ENCODE data around the gene ANXA2.
"Not testable (repeated sequence)": the region's sequence is repeated elsewhere in the genome, so short reads cannot be mapped to it uniquely, and the experiment has no call there.

ANXA2 gene

GRCh38 chr15:60343221-60343970 lies 54.4 kb downstream of the ANXA2 start:
- no peak for DNase-seq (ENCODE audit: low read depth)

- no peak for DNase-seq (ENCODE audit: low read depth)
Observed at GRCh38 chr15:60340207-60340921, 57.4 kb downstream of the ANXA2 start.

GRCh38 chr15:60339236-60339635 lies 58.5 kb downstream of the ANXA2 start:
- DNase-seq (ENCODE audit: low read depth): no peak

GRCh38 chr15:60338810-60339209 lies 59.0 kb downstream of the ANXA2 start:
- no peak for DNase-seq (ENCODE audit: low read depth)

- DNase-seq (ENCODE audit: low read depth): no peak
Observed at GRCh38 chr15:60337076-60337475, 60.7 kb downstream of the ANXA2 start.

GRCh38 chr15:60335296-60335695 lies 62.5 kb downstream of the ANXA2 start:
- not testable (repeated sequence) for DNase-seq (ENCODE audit: low read depth)

- DNase-seq (ENCODE audit: low read depth): no peak
Observed at GRCh38 chr15:60328852-60329443, 68.8 kb downstream of the ANXA2 start.

GRCh38 chr15:60326824-60327654 lies 70.7 kb downstream of the ANXA2 start:
- no peak for DNase-seq (ENCODE audit: low read depth)

- DNase-seq (ENCODE audit: low read depth): no peak
Observed at GRCh38 chr15:60326343-60326742, 71.4 kb downstream of the ANXA2 start.

GRCh38 chr15:60325905-60326304 lies 71.9 kb downstream of the ANXA2 start:
- DNase-seq (ENCODE audit: low read depth): no peak

GRCh38 chr15:60324706-60325438 lies 72.9 kb downstream of the ANXA2 start:
- DNase-seq (ENCODE audit: low read depth): no peak

- DNase-seq (ENCODE audit: low read depth): no peak
Observed at GRCh38 chr15:60323322-60323721, 74.5 kb downstream of the ANXA2 start.

- DNase-seq (ENCODE audit: low read depth): no peak
Observed at GRCh38 chr15:60320365-60320764, 77.4 kb downstream of the ANXA2 start.

- DNase-seq (ENCODE audit: low read depth): no peak
Observed at GRCh38 chr15:60318216-60318867, 79.4 kb downstream of the ANXA2 start.

- no peak for DNase-seq (ENCODE audit: low read depth)
Observed at GRCh38 chr15:60316961-60317360, 80.8 kb downstream of the ANXA2 start.

- DNase-seq (ENCODE audit: low read depth): no peak
Observed at GRCh38 chr15:60315878-60316277, 81.9 kb downstream of the ANXA2 start.

GRCh38 chr15:60313906-60314305 lies 83.9 kb downstream of the ANXA2 start:
- no peak for DNase-seq (ENCODE audit: low read depth)

GRCh38 chr15:60307034-60307433 lies 90.8 kb downstream of the ANXA2 start:
- DNase-seq (ENCODE audit: low read depth): no peak

GRCh38 chr15:60301024-60301423 lies 96.8 kb downstream of the ANXA2 start:
- DNase-seq (ENCODE audit: low read depth): no peak

- no peak for DNase-seq (ENCODE audit: low read depth)
Observed at GRCh38 chr15:60299452-60300047, 98.2 kb downstream of the ANXA2 start.
